Raji (cell line): ENCODE measurements around the gene MPPED2.

Experiments used
- POLR2A ChIP-seq: IDR thresholded peaks from 2 replicates; pipeline ENCODE4 v1.6.1; 2011; ENCODE audit warnings: low read depth, low read length, control low read depth; ENCODE audit not compliant: insufficient read depth

Gene MPPED2

GRCh38 chr11:30406978-30407762 is 179.0 kb downstream of the MPPED2 start:
- no peak for TF ChIP-seq POLR2A

- no peak for TF ChIP-seq POLR2A
Observed at GRCh38 chr11:30405385-30405784, 180.8 kb downstream of the MPPED2 start.

GRCh38 chr11:30404136-30404535 is 182.0 kb downstream of the MPPED2 start:
- no peak for TF ChIP-seq POLR2A

GRCh38 chr11:30395751-30396150 is 190.4 kb downstream of the MPPED2 start:
- no peak for TF ChIP-seq POLR2A

GRCh38 chr11:30393012-30393411 is 193.1 kb downstream of the MPPED2 start:
- no peak for TF ChIP-seq POLR2A

GRCh38 chr11:30392221-30392784 is 193.8 kb downstream of the MPPED2 start:
- TF ChIP-seq POLR2A = no peak

GRCh38 chr11:30388957-30389356 is 197.2 kb downstream of the MPPED2 start:
- no peak for TF ChIP-seq POLR2A

GRCh38 chr11:30387891-30388861 is 198.0 kb downstream of the MPPED2 start:
- TF ChIP-seq POLR2A = no peak

- TF ChIP-seq POLR2A = no peak
Observed at GRCh38 chr11:30381879-30382278, 204.3 kb downstream of the MPPED2 start.

- TF ChIP-seq POLR2A = no peak
Observed at GRCh38 chr11:30380846-30381245, 205.3 kb downstream of the MPPED2 start.

GRCh38 chr11:30377347-30377746 is 208.8 kb downstream of the MPPED2 start:
- no peak for TF ChIP-seq POLR2A

- no peak for TF ChIP-seq POLR2A
Observed at GRCh38 chr11:30370164-30370563, 216.0 kb downstream of the MPPED2 start.

GRCh38 chr11:30368394-30368793 is 217.8 kb downstream of the MPPED2 start:
- no peak for TF ChIP-seq POLR2A

- TF ChIP-seq POLR2A = no peak
Observed at GRCh38 chr11:30365793-30366517, 220.2 kb downstream of the MPPED2 start.

- TF ChIP-seq POLR2A = no peak
Observed at GRCh38 chr11:30364837-30365482, 221.2 kb downstream of the MPPED2 start.
